GM12873 (cell line): ENCODE measurements around the gene ARMC2.

Source experiments
- CTCF ChIP-seq: IDR thresholded peaks from 2 replicates; pipeline ENCODE4 v1.5.1; 2012; ENCODE audit warnings: low read depth, mild to moderate bottlenecking, moderate library complexity, low read length, control low read depth; ENCODE audit not compliant: insufficient read depth; ENCODE audit errors: missing control alignments

Gene ARMC2

DNA sequence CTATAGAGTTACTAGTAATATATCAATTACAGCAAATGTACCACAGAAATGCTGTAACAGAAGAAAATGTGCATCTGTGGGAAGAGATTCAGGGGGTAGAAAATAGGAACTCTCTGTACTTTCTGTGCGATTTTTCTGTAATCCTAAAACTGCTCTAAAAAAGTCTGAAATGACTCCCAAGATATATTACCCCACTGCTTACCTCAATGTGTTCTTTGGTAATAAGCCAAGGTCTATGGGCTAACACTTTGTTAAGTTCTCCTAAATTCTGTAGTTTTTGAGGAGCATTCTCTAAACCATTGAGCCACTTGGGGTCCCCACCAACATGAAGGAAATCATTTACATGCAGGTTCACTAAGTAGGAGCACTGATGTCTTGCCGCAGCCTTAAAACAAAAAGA lies 152.1 kb downstream of the ARMC2 start:
- TF ChIP-seq CTCF = no peak

GRCh38 chr6:109001291-109001894 lies 153.2 kb downstream of the ARMC2 start:
- no peak for TF ChIP-seq CTCF

- TF ChIP-seq CTCF = no peak
These were observed 154.0 kb downstream of the ARMC2 start for GRCh38 chr6:109002051-109002697.

- TF ChIP-seq CTCF = no peak
These were observed 154.7 kb downstream of the ARMC2 start for GRCh38 chr6:109002882-109003281.

DNA sequence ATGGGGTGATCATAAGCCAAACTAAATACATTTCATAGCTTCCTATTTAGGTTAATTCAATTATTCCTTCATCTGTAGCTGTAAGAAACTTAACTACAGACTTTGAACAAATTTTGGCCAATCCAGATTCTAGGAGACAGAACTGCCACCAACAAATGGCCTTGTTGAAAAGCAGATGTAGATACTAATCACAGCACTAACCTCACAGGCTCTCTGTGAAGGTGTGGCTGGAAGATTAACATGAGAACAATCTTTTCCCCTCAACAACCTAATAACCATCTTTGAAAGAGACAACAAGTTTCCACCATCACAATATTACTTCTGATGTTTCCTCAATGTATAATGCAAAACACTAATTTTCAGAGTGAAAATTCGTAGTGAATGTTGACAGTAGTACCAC lies 158.6 kb downstream of the ARMC2 start:
- TF ChIP-seq CTCF = no peak

- no peak for TF ChIP-seq CTCF
These were observed 159.3 kb downstream of the ARMC2 start for GRCh38 chr6:109007521-109007920.

DNA sequence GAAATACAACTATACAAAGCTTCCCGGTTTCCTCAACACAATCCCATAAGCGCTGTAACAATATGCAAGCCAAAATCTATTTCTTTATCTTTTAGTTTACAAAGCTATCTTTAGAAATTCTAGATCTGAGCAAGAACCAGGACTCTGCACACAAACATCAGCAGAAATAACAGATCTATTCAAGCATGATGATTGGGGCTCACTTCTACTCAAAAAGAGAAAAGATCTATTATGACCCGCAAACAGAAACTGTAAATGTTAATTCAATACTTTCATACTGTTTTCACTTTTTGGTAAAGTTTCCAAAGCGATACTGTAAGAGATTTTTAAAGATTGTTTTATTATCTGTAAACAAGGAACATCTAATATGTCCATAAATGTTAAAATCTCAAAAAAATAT lies 159.8 kb downstream of the ARMC2 start:
- no peak for TF ChIP-seq CTCF
